Fibroblast of lung (primary cell): Measurements from ENCODE around the gene MFSD6L.

Source experiments
- CTCF ChIP-seq, 2 donors: IDR thresholded peaks in 1 of 2; conservative IDR thresholded peaks in 1 of 2; 1 replicate in 1 of 2; 2 replicates in 1 of 2; pipeline ENCODE4 v1.5.1; 2011 to 2012; ENCODE audit warnings: low read length in 2 of 2, control low read depth in 1 of 2, inconsistent platforms in 1 of 2, low read depth in 1 of 2, mild to moderate bottlenecking in 1 of 2
- EZH2 ChIP-seq: IDR thresholded peaks from 2 replicates; pipeline ENCODE4 v1.5.1; 2012; ENCODE audit warnings: low read length, control low read depth, mild to moderate bottlenecking; ENCODE audit errors: missing control alignments

GRCh38 chr17:8821446-8822105, 22.4 kb upstream of the MFSD6L start:
- TF ChIP-seq CTCF (conservative IDR thresholded peaks at IDR 0.05 in 1 of 2, IDR thresholded peaks at IDR 0.05 in 1 of 2; ENCODE audit: low read depth in 1 of 2, low read length in 2 of 2): no peak
- no peak for TF ChIP-seq EZH2
